M059J (cell line): ENCODE results near the gene STAG2. TPM values are rescaled to one million over a fixed set of nuclear protein-coding genes. Genes with fewer than 3 reads are reported as not detected.

Experiments
- DNase-seq: peaks from one replicate; pipeline ENCODE4 v3.0.0-alpha.2; 2012; ENCODE audit warnings: low read depth
- total RNA-seq: library from RNA; depleted of rRNA; stranded (reverse); fragments of >200 nt; shearing (Covaris generic); gene quantifications from 2 replicates; pipeline ENCODE4 v1.2.3, GENCODE V29; 2014

STAG2 gene
- total RNA-seq, 1 experiment from 2014 or later, result 114 TPM

- peak; percentile 61 for DNase-seq
These were observed 13.7 kb downstream of the STAG2 start for GRCh38 chrX:123975180-123975579.

GRCh38 chrX:123976706-123977316, 15.3 kb downstream of the STAG2 start:
- DNase-seq, result peak; percentile 68

DNA sequence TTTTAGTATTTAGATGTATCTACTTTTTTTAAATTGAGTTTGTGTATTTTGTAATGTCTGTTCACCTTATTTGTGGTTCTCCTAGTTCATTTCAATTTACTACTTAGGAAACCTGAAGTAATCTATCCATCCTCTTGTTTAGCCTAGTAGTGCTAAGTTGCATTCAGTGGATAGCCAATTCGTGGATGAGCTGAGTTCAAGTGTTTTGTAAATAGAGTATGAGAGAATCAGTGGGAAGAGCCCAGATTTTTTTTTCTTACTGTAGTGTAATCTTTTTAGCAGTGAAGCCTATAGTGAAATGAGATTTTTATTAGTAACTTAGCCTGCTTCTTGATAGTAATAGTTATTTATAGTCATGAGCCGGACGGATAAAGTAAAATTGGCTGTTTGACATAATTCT, 21.7 kb downstream of the STAG2 start:
- no peak for DNase-seq

DNA sequence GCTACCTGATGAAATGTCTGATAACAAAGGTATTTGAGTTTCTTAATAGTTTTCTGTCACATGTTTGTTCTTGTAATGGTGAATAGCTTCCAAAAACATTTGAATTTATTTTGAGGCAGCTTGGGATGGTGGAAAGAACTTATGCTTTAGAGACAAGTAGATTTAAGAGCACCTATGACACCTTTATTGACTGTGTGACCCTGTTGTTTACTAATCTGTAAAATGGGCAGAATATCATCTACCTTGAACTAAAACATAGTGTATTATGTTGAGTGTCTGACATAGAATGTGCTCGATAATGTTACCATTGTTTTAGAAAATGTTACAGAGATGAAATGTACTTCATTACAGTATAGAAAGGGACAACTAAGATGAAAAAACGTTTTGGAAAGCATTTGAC, 24.9 kb downstream of the STAG2 start:
- no peak for DNase-seq

- no peak for DNase-seq
These were observed 27.1 kb downstream of the STAG2 start for GRCh38 chrX:123988423-123989111.

DNA sequence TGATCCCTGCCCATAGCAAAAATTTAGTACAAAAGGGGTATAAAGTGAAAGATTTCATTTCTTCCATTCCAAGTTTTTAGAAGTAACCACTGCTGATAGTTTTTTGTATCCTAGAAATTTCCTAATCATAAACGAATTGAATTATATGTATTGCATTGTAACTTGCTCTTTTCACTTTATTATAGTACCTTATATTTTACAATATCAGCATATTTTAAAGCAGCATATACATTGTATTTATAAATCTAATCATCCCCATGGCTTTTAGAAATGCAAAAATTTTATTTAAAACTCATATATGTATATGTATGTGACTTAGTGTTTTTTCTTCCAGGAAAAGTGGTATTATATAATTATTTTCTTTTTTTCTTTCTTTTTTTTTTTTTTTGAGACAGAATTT, 27.7 kb downstream of the STAG2 start:
- DNase-seq, result no peak

DNA sequence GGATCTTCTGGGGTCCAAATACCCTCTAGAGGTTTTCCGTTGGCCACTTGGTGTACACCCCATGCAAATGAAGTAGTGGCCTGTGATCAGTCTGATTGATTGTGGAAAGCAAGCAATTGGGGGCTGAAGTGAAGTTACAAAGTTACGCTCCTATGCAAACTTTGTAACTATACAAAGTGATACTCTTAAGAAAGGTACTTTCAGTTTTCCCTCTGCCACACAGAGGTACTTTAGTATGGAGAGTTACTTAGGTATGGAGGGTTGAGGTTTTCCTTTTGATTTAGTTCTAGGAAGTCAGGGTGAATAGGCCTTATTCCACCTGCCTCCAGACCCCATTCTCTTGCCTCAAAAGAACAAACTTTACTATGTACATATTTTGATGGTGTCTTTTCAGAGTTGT, 28.7 kb downstream of the STAG2 start:
- DNase-seq, result no peak

- peak; percentile 42 for DNase-seq
These were observed 29.1 kb downstream of the STAG2 start for GRCh38 chrX:123990602-123991001.

- DNase-seq, result peak; percentile 95
These were observed 31.8 kb downstream of the STAG2 start for GRCh38 chrX:123993326-123993725.

DNA sequence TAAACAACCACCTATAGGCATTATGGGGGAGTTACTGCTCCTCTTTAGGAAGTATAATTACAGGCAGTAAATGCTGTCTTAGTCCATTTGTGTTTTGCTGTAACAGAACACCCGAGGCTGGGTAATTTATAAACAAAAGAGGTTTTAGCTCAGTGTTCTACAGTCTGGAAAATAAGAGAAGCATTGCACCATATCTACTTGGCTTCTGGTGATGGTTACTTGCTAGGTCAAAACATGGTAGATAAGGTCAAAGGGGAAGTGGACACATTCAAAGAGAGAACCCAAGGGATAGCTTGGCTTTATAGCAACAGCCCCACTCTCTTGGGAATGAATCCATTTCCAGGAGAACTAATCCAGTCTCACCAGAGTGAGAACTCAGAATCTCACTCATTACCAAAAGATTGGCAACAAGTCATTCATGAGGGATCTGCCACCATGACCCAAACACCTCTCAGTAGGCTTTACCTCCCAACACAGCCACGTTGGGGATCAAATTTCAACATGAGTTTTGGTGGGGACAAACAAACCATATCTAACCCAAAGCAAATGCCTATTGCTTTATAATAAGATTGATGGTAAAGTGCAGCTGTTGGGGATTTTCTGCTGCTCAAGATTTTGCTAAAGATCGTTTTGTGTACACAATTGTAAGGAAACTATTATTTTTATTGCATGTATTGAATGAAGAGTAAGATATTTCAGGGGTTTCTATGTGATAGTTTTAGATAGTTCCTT, 32.6 kb downstream of the STAG2 start:
- DNase-seq, result peak; percentile 49

GRCh38 chrX:123994730-123995129, 33.2 kb downstream of the STAG2 start:
- DNase-seq, result no peak

DNA sequence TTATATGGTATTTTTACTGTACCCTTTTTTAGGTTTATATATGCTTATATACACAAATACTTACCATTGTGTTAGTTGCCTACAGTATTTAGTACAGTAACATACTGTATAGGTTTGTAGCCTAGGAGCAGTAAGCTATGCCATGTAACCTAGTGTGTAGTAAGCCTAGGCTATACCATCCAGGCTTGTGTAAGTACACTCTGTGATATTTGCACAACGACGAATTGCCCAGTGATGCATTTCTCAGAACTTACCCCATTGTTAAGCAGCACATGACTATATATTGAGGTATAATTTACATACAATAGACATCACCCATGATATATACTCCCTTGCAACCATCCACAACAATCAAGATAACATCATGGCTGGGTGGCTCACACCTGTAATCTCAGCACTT, 40.1 kb downstream of the STAG2 start:
- no peak for DNase-seq

GRCh38 chrX:124005228-124005627, 43.7 kb downstream of the STAG2 start:
- no peak for DNase-seq

GRCh38 chrX:124010157-124010556, 48.7 kb downstream of the STAG2 start:
- DNase-seq, result peak; percentile 45

DNA sequence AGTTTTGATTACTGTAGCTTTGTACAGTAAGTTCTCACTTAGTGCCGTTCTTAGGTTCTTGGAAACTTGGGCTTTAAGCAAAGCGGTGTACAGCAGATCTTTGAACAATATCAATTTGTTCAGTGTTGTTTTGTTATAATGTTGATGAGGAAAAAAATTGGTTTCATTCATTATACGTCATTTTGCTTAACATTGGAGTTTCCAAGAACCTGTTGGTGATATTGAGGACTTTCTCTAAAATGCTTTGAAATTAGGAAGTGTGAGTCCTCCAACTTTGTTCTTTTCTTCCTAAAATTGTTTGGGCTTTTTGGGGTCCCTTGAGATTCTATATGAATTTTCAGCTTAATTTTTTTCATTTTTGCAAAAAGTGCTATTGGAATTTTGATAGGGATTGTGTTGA, 49.1 kb downstream of the STAG2 start:
- no peak for DNase-seq

DNA sequence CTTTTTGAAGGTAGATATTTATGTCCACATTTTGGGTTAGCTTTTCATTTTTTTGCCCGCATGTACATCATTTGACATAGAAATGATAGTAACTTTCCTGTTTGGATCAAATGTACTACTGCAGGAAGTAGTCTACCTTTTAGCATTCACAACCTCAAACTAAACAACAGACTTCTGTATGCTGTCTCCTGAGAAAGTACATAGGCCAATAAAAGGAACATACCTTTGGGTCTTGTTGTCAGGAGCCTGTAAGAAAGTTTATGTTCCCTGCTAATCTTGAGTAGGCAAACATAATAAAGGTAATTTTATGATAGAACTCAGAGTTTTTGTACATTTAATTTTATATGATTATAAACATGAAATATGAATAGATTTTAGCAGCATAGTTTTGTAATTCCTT, 54.2 kb downstream of the STAG2 start:
- no peak for DNase-seq

DNA sequence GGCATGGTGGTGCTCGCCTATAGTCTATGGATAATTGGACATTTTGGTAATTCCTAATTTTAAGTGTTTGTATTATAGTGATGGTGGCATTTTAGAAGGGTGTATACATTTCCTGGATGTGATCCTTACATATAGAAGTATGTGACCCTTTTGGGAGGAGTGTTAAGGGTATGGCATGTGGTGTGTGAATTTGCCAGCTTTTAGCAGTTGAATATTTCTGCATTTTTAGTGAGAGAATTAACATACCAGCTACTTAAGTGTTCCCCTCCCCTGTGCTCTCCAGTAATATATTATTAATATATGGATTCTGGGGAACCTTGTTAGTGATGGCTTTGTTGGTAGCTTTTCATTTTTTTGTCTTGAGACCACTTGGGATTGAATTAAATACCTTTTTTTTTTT, 55.3 kb downstream of the STAG2 start:
- DNase-seq, result no peak

- no peak for DNase-seq
These were observed 56.5 kb downstream of the STAG2 start for GRCh38 chrX:124018023-124018422.

GRCh38 chrX:124023838-124024238, 62.3 kb downstream of the STAG2 start:
- DNase-seq, result peak; percentile 55

- no peak for DNase-seq
These were observed 65.0 kb downstream of the STAG2 start for GRCh38 chrX:124026529-124026928.

GRCh38 chrX:124028182-124028581, 66.7 kb downstream of the STAG2 start:
- peak; percentile 62 for DNase-seq

GRCh38 chrX:124030520-124030919, 69.0 kb downstream of the STAG2 start:
- DNase-seq, result no peak

DNA sequence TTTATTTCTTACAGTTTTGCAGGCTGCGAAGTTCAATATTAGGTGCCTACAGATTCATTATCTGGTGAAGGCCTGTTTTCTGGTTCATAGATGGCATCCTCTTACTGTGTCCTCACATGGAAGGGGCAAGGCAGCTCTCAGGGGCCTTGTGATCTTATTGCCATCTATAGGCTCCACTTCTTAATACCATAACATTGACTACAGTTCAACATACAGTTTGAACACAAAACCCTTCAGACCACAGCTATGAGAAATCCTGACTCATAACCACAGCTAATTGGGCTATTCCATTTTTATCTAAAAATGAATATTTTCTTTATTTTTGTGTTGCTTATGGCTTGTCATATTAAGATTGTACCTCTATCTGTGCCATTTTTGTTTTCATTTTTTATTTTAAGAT, 72.3 kb downstream of the STAG2 start:
- DNase-seq, result peak; percentile 64
